ENCODE measurements around the gene FAM20A. TPM values are rescaled to one million over a fixed set of nuclear protein-coding genes. Genes with fewer than 3 reads are reported as not detected.
A peak's percentile ranks its signal among the peaks of the same experiment; 100 is the strongest.

FAM20A gene
- total RNA-seq, 1 donor from 2014 or later, result 15.6 TPM

GRCh38 chr17:68578236-68578635 is 22.9 kb downstream of the FAM20A start:
- H3K36me3 Mint-ChIP-seq (ENCODE audit: insufficient read depth), result peaks cover 2% of the 10 kb centered on the region
- H3K9me3 Mint-ChIP-seq (ENCODE audit: low read depth), result peaks cover 4% of the 10 kb centered on the region
- no peak for DNase-seq (ENCODE audit: low spot score, unreplicated experiment)
- H3K4me3 Mint-ChIP-seq (ENCODE audit: low read depth), result no peak overlapping the region
- peaks cover 22% of the 10 kb centered on the region for H3K4me1 Mint-ChIP-seq (ENCODE audit: low read depth)
- TF ChIP-seq, protein P1, sequence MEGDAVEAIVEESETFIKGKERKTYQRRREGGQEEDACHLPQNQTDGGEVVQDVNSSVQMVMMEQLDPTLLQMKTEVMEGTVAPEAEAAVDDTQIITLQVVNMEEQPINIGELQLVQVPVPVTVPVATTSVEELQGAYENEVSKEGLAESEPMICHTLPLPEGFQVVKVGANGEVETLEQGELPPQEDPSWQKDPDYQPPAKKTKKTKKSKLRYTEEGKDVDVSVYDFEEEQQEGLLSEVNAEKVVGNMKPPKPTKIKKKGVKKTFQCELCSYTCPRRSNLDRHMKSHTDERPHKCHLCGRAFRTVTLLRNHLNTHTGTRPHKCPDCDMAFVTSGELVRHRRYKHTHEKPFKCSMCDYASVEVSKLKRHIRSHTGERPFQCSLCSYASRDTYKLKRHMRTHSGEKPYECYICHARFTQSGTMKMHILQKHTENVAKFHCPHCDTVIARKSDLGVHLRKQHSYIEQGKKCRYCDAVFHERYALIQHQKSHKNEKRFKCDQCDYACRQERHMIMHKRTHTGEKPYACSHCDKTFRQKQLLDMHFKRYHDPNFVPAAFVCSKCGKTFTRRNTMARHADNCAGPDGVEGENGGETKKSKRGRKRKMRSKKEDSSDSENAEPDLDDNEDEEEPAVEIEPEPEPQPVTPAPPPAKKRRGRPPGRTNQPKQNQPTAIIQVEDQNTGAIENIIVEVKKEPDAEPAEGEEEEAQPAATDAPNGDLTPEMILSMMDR (IDR thresholded peaks at IDR 0.05; ENCODE audit: unreplicated experiment), result no peak
- no peak overlapping the region for H3K27ac Mint-ChIP-seq
- H3K27me3 Mint-ChIP-seq, result no peaks in the 10 kb centered on the region

GRCh38 chr17:68577497-68577821 is 23.7 kb downstream of the FAM20A start:
- no peak overlapping the region for H3K4me3 Mint-ChIP-seq (ENCODE audit: low read depth)
- DNase-seq (ENCODE audit: low spot score, unreplicated experiment), result no peak
- peaks cover 4% of the 10 kb centered on the region for H3K9me3 Mint-ChIP-seq (ENCODE audit: low read depth)
- H3K27ac Mint-ChIP-seq, result no peak overlapping the region
- H3K4me1 Mint-ChIP-seq (ENCODE audit: low read depth), result peaks cover 19% of the 10 kb centered on the region
- H3K27me3 Mint-ChIP-seq, result no peaks in the 10 kb centered on the region
- TF ChIP-seq, protein P1 (IDR thresholded peaks at IDR 0.05; ENCODE audit: unreplicated experiment), result no peak
- peaks cover 2% of the 10 kb centered on the region for H3K36me3 Mint-ChIP-seq (ENCODE audit: insufficient read depth)

GRCh38 chr17:68576811-68577496 is 24.2 kb downstream of the FAM20A start:
- no peak for DNase-seq (ENCODE audit: low spot score, unreplicated experiment)
- H3K4me3 Mint-ChIP-seq (ENCODE audit: low read depth), result no peak overlapping the region
- TF ChIP-seq, protein P1 (IDR thresholded peaks at IDR 0.05; ENCODE audit: unreplicated experiment), result no peak
- no peak overlapping the region for H3K27ac Mint-ChIP-seq
- no peaks in the 10 kb centered on the region for H3K27me3 Mint-ChIP-seq
- peaks cover 4% of the 10 kb centered on the region for H3K9me3 Mint-ChIP-seq (ENCODE audit: low read depth)
- peaks cover 2% of the 10 kb centered on the region for H3K36me3 Mint-ChIP-seq (ENCODE audit: insufficient read depth)
- peaks cover 14% of the 10 kb centered on the region for H3K4me1 Mint-ChIP-seq (ENCODE audit: low read depth)

DNA sequence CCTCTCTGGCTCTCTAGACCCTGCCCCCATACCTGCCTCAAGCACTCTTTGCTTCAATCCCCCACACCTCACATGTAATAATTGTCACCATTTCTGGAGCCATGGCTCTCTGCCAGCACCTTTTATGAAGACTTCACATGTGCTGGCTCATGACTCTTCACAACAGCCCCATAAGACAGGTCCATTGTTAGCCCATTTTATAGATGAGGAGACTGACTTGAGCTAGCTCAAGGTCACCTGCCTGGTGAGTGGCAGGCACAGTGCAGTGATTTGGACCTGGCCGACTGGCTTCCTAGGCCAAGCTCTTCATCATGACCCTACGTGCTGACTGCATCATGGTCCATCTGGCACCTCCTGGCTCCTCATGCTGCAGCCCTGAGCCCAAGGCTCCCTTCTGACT is 25.0 kb downstream of the FAM20A start:
- peaks cover 2% of the 10 kb centered on the region for H3K36me3 Mint-ChIP-seq (ENCODE audit: insufficient read depth)
- H3K27ac Mint-ChIP-seq, result no peak overlapping the region
- no peak overlapping the region for H3K4me3 Mint-ChIP-seq (ENCODE audit: low read depth)
- H3K27me3 Mint-ChIP-seq, result no peaks in the 10 kb centered on the region
- peaks cover 4% of the 10 kb centered on the region for H3K9me3 Mint-ChIP-seq (ENCODE audit: low read depth)
- TF ChIP-seq, protein P1 (IDR thresholded peaks at IDR 0.05; ENCODE audit: unreplicated experiment), result no peak
- no peak for DNase-seq (ENCODE audit: low spot score, unreplicated experiment)
- H3K4me1 Mint-ChIP-seq (ENCODE audit: low read depth), result peaks cover 10% of the 10 kb centered on the region

- no peaks in the 10 kb centered on the region for H3K36me3 Mint-ChIP-seq (ENCODE audit: insufficient read depth)
- TF ChIP-seq, protein P1 (IDR thresholded peaks at IDR 0.05; ENCODE audit: unreplicated experiment), result no peak
- H3K9me3 Mint-ChIP-seq (ENCODE audit: low read depth), result no peaks in the 10 kb centered on the region
- no peak for DNase-seq (ENCODE audit: low spot score, unreplicated experiment)
- peak overlapping the region; percentile 62 for H3K27ac Mint-ChIP-seq
- peaks cover 2% of the 10 kb centered on the region for H3K4me1 Mint-ChIP-seq (ENCODE audit: low read depth)
- H3K27me3 Mint-ChIP-seq, result no peaks in the 10 kb centered on the region
- no peak overlapping the region for H3K4me3 Mint-ChIP-seq (ENCODE audit: low read depth)
These were observed 27.8 kb downstream of the FAM20A start for GRCh38 chr17:68573338-68573737.

Measured in progenitor cell of endocrine pancreas (in vitro differentiated cells).